Panc1 (cell line): Measurements from ENCODE around the gene PHF20. TPM values are rescaled to one million over a fixed set of nuclear protein-coding genes. Genes with fewer than 3 reads are reported as not detected.

Source experiments
- ATAC-seq: fragments of 200-7000 bp; cut with Tn5 transposase; 2 replicates; pipeline ENCODE4 v1.9.1; 2020; ENCODE audit warnings: mild to moderate bottlenecking, moderate library complexity
- BruUV-seq: library from RNA; stranded (reverse); fragments of 400-500 nt; replicated peaks from 2 replicates; lab custom pipeline; 2021; lab: Mats Ljungman, UMichigan
- CTCF ChIA-PET: fragments of 300-600 bp; sonication (Branson Sonifier 250); formaldehyde crosslinking; loops from one replicate; lab custom pipeline; 2022; ENCODE audit warnings: antibody characterized with exemption; lab: Charles Lee
- POLR2A ChIA-PET: fragments of 300-600 bp; sonication (Branson Sonifier 250); formaldehyde crosslinking; loops from one replicate; lab custom pipeline; 2022; ENCODE audit warnings: antibody characterized with exemption; lab: Charles Lee
- DNase-seq: peaks from one replicate; pipeline ENCODE4 v3.0.0-alpha.2; 2010; ENCODE audit warnings: low read depth, low spot score
- H3K27ac ChIP-seq: 2 replicates; pipeline ENCODE4 v1.5.1; 2011; ENCODE audit warnings: mild to moderate bottlenecking, low read length, inconsistent platforms
- H3K27me3 ChIP-seq: fragments of 200-500 bp; sonication (Bioruptor generic); 2 replicates; pipeline ENCODE4 v1.6.0; 2014; ENCODE audit warnings: low read length, inconsistent platforms; ENCODE audit not compliant: control insufficient read depth, insufficient read depth
- H3K36me3 ChIP-seq: fragments of 200-500 bp; sonication (Bioruptor generic); 2 replicates; pipeline ENCODE4 v1.5.1; 2014; ENCODE audit warnings: inconsistent platforms, mild to moderate bottlenecking, low read length, moderate library complexity; ENCODE audit not compliant: control insufficient read depth, insufficient read depth
- H3K4me1 ChIP-seq: 2 replicates; pipeline ENCODE4 v1.5.1; 2011; ENCODE audit warnings: inconsistent platforms, mild to moderate bottlenecking, low read length, moderate library complexity; ENCODE audit not compliant: control insufficient read depth, insufficient read depth
- H3K4me3 ChIP-seq, 2 experiments: 2 replicates each; pipeline ENCODE4 v1.5.1; 2011 to 2012; ENCODE audit warnings: low read depth in 2 of 2, low read length in 2 of 2, mild to moderate bottlenecking in 2 of 2, inconsistent platforms in 1 of 2, moderate library complexity in 1 of 2
- H3K9me3 ChIP-seq: fragments of 200-500 bp; sonication (Bioruptor generic); 2 replicates; pipeline ENCODE4 v1.5.1; 2014; ENCODE audit warnings: low read depth, mild to moderate bottlenecking, inconsistent platforms, low read length, moderate library complexity; ENCODE audit not compliant: control insufficient read depth, insufficient read depth
- CTCF ChIP-seq: fragments of 450-650 bp; IDR thresholded peaks from 2 replicates; pipeline ENCODE4 v1.5.1; 2017; ENCODE audit warnings: mild to moderate bottlenecking
- POLR2AphosphoS5 ChIP-seq: IDR thresholded peaks from 2 replicates; pipeline ENCODE4 v1.6.1; 2012; ENCODE audit warnings: mild to moderate bottlenecking, low read depth, low read length, moderate library complexity
- REST ChIP-seq, 2 experiments: IDR thresholded peaks; 2 replicates each; pipeline ENCODE4 v1.6.1; 2011 to 2012; ENCODE audit warnings: low read depth in 2 of 2, control low read depth in 1 of 2, low read length in 1 of 2, mild to moderate bottlenecking in 1 of 2, moderate library complexity in 1 of 2; ENCODE audit not compliant: insufficient read depth in 1 of 2
- SIN3A ChIP-seq: IDR thresholded peaks from 2 replicates; pipeline ENCODE4 v1.6.1; 2012; ENCODE audit warnings: low read depth, mild to moderate bottlenecking, low read length, moderate library complexity, borderline replicate concordance; ENCODE audit not compliant: insufficient read depth
- TCF7L2 ChIP-seq: IDR thresholded peaks from 2 replicates; pipeline ENCODE4 v1.6.1; 2011; ENCODE audit warnings: mild to moderate bottlenecking, low read depth, low read length, inconsistent platforms
- in situ Hi-C: cut with HindIII; loops from 2 replicates; pipeline ENCODE4 v1.10.0; 2016; ENCODE audit warnings: low sequenced_read_pairs, low pct_unique_long_range_greater_than_20kb
- intact Hi-C: fragments of 100-400 bp; cut with micrococcal nuclease; formaldehyde crosslinking; loops from one replicate; pipeline ENCODE4 v1.10.0; 2022; ENCODE audit not compliant: unreplicated experiment
- total RNA-seq: library from RNA; stranded (reverse); gene quantifications from one replicate; pipeline ENCODE4 v1.2.1, GENCODE V29; 2021; ENCODE audit not compliant: unreplicated experiment

The PHF20 gene
- total RNA-seq, 1 experiment from 2014 or later = 51.5 TPM

GRCh38 chr20:35941620-35942019 is 169.8 kb downstream of the PHF20 start:
- TSS peak; percentile 42 for BruUV-seq
- no peaks in the 10 kb centered on the region for H3K4me1 ChIP-seq
- no peaks in the 10 kb centered on the region for H3K27me3 ChIP-seq
- ChIA-PET CTCF (no interaction called here), POLR2A (no interaction called here)
- no peak for DNase-seq
- in situ Hi-C loops = no loop called here
- H3K36me3 ChIP-seq = no peaks in the 10 kb centered on the region; the same call in 1 of the 2 replicates
- intact Hi-C loops = no loop called here
- TF ChIP-seq REST (IDR thresholded peaks at IDR 0.05; ENCODE audit: insufficient read depth in 1 of 2, low read depth in 2 of 2, low read length in 1 of 2) (no peak), SIN3A (no peak), CTCF (no peak), POLR2AphosphoS5 (no peak), TCF7L2 (no peak)
- H3K9me3 ChIP-seq = no peaks in the 10 kb centered on the region
- no peak overlapping the region for H3K4me3 ChIP-seq
- no peak for ATAC-seq
- no peak overlapping the region for H3K27ac ChIP-seq

GRCh38 chr20:35942243-35942642 is 170.4 kb downstream of the PHF20 start:
- H3K36me3 ChIP-seq = no peaks in the 10 kb centered on the region
- in situ Hi-C loops = no loop called here
- CTCF ChIA-PET = interaction anchor here (0.6 to 1.2 kb wide), 2 partner anchors 25 to 50 kb away, joined by 3 to 4 read pairs; no protein-coding TSS in a partner anchor
- DNase-seq (no peak), ATAC-seq (no peak)
- no peaks in the 10 kb centered on the region for H3K9me3 ChIP-seq
- intact Hi-C loops = no loop called here
- H3K4me1 ChIP-seq = no peaks in the 10 kb centered on the region
- no peak overlapping the region for H3K27ac ChIP-seq
- TF ChIP-seq REST (IDR thresholded peaks at IDR 0.05; ENCODE audit: insufficient read depth in 1 of 2, low read depth in 2 of 2, low read length in 1 of 2) (no peak), CTCF (no peak), POLR2AphosphoS5 (no peak), TCF7L2 (no peak), SIN3A (no peak)
- POLR2A ChIA-PET = no interaction called here
- H3K27me3 ChIP-seq = no peaks in the 10 kb centered on the region
- no peak overlapping the region for H3K4me3 ChIP-seq
- no TSS peak for BruUV-seq
